AG10803 (cell line): ENCODE measurements around the gene SGCE.

Experiments
- DNase-seq: peaks from one replicate; pipeline ENCODE4 v3.0.0; 2010; ENCODE audit warnings: low read depth
- H3K4me3 ChIP-seq: 2 replicates; pipeline ENCODE4 v1.5.1; 2011; ENCODE audit warnings: mild to moderate bottlenecking, low read length, control low read depth
- TF ChIP-seq, protein P1 (sequence below): conservative IDR thresholded peaks from 2 replicates; pipeline ENCODE4 v1.5.1; 2011; ENCODE audit warnings: mild to moderate bottlenecking, low read length, control low read depth, inconsistent platforms

The SGCE gene

DNA sequence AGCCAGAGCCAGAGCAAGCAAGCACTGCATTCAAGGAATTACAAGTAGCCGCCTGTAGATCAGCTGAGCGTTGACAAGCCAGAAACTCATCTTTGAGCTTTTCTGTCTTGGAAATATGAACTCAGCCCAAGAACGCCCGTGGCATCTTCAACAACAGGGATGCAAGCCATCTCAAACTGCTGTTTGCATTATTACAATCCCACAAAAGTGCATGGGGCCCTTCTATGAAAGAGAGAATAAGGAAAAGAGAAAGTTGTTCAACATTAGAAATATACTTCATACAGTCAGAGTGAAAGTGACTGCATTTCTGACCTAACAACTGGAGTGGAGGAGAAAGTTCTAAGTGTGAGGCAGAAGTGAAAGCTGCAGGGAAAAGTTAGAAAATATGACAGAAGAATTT is 6.5 kb downstream of the SGCE start:
- DNase-seq: peak; percentile 12
- TF ChIP-seq, protein P1, sequence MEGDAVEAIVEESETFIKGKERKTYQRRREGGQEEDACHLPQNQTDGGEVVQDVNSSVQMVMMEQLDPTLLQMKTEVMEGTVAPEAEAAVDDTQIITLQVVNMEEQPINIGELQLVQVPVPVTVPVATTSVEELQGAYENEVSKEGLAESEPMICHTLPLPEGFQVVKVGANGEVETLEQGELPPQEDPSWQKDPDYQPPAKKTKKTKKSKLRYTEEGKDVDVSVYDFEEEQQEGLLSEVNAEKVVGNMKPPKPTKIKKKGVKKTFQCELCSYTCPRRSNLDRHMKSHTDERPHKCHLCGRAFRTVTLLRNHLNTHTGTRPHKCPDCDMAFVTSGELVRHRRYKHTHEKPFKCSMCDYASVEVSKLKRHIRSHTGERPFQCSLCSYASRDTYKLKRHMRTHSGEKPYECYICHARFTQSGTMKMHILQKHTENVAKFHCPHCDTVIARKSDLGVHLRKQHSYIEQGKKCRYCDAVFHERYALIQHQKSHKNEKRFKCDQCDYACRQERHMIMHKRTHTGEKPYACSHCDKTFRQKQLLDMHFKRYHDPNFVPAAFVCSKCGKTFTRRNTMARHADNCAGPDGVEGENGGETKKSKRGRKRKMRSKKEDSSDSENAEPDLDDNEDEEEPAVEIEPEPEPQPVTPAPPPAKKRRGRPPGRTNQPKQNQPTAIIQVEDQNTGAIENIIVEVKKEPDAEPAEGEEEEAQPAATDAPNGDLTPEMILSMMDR: no peak
- H3K4me3 ChIP-seq: peak overlapping the region; percentile 26; the same call in 1 of the 2 replicates

DNA sequence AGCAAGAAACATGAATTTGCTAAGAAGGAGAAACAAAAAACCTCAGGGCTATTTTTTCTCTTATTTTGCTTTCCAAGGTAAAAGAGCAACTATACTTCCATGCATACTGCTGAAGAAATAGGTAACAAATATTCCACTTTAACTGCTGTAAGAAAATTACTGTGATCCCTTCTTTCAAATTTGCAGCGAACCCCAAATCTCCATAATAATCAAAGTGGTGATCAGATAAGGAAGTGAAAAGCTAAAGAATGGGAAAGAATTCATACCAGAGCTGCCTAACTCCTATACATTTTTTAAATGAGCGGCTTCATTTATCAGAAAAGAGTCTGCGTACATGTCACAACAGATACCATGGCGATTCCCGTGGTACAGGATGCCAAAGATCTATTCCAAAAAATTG is 7.2 kb downstream of the SGCE start:
- TF ChIP-seq, protein P1: no peak
- H3K4me3 ChIP-seq: no peak overlapping the region
- no peak for DNase-seq

DNA sequence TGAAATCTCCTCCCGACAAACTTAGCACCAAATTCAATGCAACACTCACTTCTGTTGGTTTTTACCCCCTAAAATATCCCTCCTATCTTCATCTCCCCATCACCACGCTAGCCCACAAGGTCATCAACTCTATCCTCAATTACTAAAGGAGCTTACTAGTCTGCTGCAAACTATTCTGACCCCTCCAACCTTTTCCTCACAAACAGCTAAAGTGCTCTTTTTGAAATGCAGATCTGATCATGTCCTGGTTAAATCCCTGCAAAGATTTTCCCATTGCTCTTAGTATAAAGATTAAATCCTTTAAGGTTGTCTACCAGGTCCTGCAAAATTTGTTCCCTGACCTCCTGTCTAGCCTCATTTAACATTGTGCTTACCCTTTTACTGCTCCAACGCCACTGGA is 8.6 kb downstream of the SGCE start:
- H3K4me3 ChIP-seq: no peak overlapping the region
- TF ChIP-seq, protein P1: no peak
- DNase-seq: no peak

DNA sequence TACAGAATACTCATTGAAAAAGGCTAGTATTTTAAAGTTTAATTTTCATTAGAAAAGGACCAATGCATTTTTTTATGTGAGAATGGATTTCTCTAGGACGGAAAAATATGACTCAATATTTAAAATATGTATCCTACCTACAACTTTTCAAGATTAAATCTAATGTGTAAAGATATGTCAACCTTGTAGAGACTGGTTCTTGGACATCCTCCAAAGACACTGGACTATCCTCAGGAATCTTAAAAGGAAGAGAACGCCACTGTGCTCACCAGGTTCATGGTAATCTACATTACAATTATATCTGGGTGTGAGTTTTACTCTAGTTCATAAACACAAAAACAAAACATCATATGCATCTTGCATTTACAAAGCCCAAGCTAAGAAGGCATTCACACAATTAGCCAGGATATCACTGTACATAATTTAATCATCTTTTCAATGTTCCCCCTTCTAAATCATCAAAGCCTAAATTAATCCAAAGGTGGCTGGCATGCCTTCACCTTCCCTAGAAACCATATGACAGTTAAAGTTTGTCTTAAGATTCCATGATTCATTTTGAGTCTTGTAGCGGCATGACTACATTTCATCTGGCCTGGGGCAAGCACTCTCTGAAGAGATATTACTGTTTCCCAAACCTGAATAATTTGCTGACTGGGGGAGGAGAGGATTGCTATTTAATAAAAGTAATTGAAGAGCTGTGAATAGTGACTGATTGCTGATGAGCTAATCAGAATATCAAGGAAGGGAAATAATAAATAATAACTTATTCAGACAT is 12.0 kb downstream of the SGCE start:
- H3K4me3 ChIP-seq: no peak overlapping the region
- DNase-seq: no peak
- TF ChIP-seq, protein P1: no peak

GRCh38 chr7:94642838-94643653 is 12.9 kb downstream of the SGCE start:
- DNase-seq: no peak
- TF ChIP-seq, protein P1: no peak
- no peak overlapping the region for H3K4me3 ChIP-seq

- H3K4me3 ChIP-seq: no peak overlapping the region
- TF ChIP-seq, protein P1: no peak
- DNase-seq: no peak
Measured at GRCh38 chr7:94639384-94639783, 16.5 kb downstream of the SGCE start.
